ENCODE results near the gene GAS2L2. TPM values are rescaled to one million over a fixed set of nuclear protein-coding genes. Genes with fewer than 3 reads are reported as not detected.

The GAS2L2 gene
- total and polyA plus RNA-seq, 10 donors, result 0.02 to 0.03 (median 0.02) TPM; not detected in 7

DNA sequence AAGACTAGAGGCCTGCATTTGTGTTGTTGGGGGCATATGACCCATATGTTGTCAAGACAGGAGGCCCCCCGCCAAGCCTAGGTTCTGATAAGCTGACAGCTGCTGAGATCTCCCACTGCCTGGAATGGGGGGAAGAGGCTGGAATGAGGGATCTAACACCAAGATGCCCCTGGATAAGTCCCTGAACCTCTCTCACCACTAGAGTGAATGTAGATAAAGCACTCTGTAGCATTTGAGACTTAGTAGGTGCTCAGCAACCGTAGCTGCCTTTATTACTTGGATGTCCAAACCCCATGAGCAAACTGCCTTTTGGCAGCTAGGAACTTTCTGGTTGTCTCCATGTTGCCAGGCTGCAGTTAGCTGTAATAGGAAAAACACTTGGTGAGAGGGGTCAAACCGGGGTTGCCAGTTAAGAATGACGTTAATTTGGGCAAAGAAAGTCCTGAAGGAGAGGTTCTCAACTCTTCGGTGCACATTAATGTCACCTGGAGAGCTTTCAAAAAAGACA lies 26.0 kb downstream of the GAS2L2 start:
- DNase-seq, result no peak
- Histone ChIP-seq H3K4me1 (peaks cover 5 to 21% (median 10%) of the 10 kb centered on the region in 6 donors), H3K4me3 (no peak overlapping the region), H3K9me3 (no peaks in the 10 kb centered on the region), H3K27me3 (replicated peaks in 1 of 7) (peaks cover 0 to 12% (median 0%) of the 10 kb centered on the region in 7 donors), H3K27ac (peak overlapping the region in 3 of 8 donors; percentile 8 to 45 (median 10)), H3K36me3 (peaks cover 8 to 73% (median 43%) of the 10 kb centered on the region in 6 donors)
- 82 to 91% (median 87%) methylated on average over 4 to 5 of the region's 5 CpGs for WGBS, 5 donors
- intact Hi-C loops (cut with DNase I; ENCODE audit: low total_unique reads), result no loop called here
- TF ChIP-seq POLR2A (IDR thresholded peaks at IDR 0.05), result no peak
- TF ChIP-seq, protein P1, sequence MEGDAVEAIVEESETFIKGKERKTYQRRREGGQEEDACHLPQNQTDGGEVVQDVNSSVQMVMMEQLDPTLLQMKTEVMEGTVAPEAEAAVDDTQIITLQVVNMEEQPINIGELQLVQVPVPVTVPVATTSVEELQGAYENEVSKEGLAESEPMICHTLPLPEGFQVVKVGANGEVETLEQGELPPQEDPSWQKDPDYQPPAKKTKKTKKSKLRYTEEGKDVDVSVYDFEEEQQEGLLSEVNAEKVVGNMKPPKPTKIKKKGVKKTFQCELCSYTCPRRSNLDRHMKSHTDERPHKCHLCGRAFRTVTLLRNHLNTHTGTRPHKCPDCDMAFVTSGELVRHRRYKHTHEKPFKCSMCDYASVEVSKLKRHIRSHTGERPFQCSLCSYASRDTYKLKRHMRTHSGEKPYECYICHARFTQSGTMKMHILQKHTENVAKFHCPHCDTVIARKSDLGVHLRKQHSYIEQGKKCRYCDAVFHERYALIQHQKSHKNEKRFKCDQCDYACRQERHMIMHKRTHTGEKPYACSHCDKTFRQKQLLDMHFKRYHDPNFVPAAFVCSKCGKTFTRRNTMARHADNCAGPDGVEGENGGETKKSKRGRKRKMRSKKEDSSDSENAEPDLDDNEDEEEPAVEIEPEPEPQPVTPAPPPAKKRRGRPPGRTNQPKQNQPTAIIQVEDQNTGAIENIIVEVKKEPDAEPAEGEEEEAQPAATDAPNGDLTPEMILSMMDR (IDR thresholded peaks at IDR 0.05 in 8 of 11, conservative IDR thresholded peaks at IDR 0.05 in 3 of 11), result no peak
- no peak for TF ChIP-seq POLR2AphosphoS5 (IDR thresholded peaks at IDR 0.05)

DNA sequence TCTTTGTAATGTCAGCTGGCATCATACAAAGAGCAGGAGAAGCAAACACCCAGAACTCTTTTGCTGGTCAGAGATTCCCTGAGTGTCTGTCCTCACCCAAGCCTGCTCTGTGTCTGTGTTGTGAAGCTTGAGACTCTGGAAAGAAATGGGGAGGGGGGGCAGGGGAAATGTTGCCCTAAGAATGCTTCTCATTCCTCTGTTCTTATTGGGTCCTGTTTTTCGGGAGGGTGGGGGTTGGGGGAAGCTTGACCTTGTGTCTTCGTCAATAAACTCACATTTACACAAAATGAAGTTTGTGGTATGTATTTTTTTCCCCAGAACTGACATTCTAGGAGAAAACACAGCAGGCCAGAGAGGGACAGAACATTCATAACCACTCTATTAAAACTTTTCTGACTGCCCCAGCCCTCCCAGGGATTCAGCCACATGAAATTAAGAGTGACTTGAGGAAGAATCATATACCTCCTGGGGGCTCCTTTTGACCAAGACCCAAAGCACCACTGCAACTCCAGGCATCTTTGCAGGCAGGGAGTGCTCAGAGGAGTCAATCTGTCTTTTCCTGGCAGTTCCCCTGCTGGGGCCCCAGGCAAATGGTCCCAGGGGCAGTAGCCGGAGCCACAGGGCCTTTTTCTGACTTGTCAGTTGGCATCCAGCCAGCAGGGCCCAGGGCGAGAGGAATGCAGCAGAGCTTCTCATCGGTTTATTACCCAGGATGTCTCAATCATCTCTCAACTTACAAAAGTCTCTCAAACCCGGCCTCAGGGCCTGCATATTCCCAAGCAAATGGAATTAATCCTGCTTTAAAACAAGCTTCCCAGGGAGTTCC lies 26.7 kb downstream of the GAS2L2 start:
- peak overlapping the region in 4 of 8 donors; percentile 6 to 45 (median 9) for H3K27ac ChIP-seq
- no peaks in the 10 kb centered on the region for H3K9me3 ChIP-seq
- peaks cover 0 to 6% (median 0%) of the 10 kb centered on the region in 7 donors for H3K27me3 ChIP-seq (replicated peaks in 1 of 7)
- no peak for DNase-seq
- intact Hi-C loops (cut with DNase I; ENCODE audit: low total_unique reads), result no loop called here
- H3K36me3 ChIP-seq, result peaks cover 8 to 80% (median 49%) of the 10 kb centered on the region in 6 donors
- whole genome bisulfite sequencing, 5 donors, result 54 to 85% (median 70%) methylated on average over 5 to 6 of the region's 6 CpGs
- no peak overlapping the region for H3K4me3 ChIP-seq
- no peak for TF ChIP-seq POLR2A (IDR thresholded peaks at IDR 0.05)
- no peak for TF ChIP-seq POLR2AphosphoS5 (IDR thresholded peaks at IDR 0.05)
- TF ChIP-seq, protein P1 (IDR thresholded peaks at IDR 0.05 in 8 of 11, conservative IDR thresholded peaks at IDR 0.05 in 3 of 11), result no peak
- H3K4me1 ChIP-seq, result peaks cover 5 to 15% (median 8%) of the 10 kb centered on the region in 6 donors

DNA sequence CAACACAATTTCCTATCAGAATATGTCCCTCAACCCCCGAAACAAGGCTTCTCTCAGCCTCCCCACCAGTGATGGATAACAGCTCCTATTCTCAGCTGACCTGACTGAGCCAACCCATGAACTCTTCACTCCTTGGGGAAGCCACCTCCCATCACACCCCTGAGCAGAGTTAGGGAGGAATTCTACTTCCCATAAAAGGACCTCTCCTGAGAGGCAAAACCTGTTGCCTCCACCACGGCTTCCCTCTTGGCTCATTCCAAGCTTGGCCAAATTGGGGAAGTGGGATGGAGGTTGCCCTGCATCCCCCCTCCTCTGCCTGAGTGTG lies 27.3 kb downstream of the GAS2L2 start:
- DNase-seq, result no peak
- Histone ChIP-seq H3K4me1 (peaks cover 0 to 9% (median 2%) of the 10 kb centered on the region in 6 donors), H3K27ac (peak overlapping the region in 2 of 8 donors; percentile 8 to 45), H3K36me3 (peaks cover 8 to 86% (median 52%) of the 10 kb centered on the region in 6 donors), H3K9me3 (no peaks in the 10 kb centered on the region), H3K27me3 (replicated peaks in 1 of 7) (no peaks in the 10 kb centered on the region), H3K4me3 (no peak overlapping the region)
- WGBS, 5 donors, result 65 to 83% (median 78%) methylated on average over 2 of the region's 2 CpGs
- no peak for TF ChIP-seq POLR2AphosphoS5 (IDR thresholded peaks at IDR 0.05)
- TF ChIP-seq, protein P1 (IDR thresholded peaks at IDR 0.05 in 8 of 11, conservative IDR thresholded peaks at IDR 0.05 in 3 of 11), result no peak
- TF ChIP-seq POLR2A (IDR thresholded peaks at IDR 0.05), result no peak
- intact Hi-C loops (cut with DNase I; ENCODE audit: low total_unique reads), result no loop called here

DNA sequence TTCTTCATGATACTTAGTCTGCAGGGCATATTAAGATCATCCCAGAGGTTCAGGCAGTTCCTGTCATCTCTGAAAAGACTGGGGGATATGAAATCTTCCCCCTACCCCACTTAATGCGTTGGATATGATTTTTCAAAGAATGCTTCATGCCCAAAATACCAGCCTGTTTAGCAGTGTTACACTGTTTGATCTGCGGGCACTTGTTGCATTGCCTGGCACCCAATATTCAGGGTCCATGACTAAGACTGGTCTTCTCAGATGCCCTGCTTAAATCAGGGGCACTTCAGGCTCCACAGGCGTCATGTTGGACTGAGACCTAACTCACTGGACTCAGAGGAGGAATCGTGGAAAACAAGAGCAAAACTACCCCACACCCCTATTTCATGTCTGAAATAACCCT lies 28.0 kb downstream of the GAS2L2 start:
- peaks cover 8 to 91% (median 53%) of the 10 kb centered on the region in 6 donors for H3K36me3 ChIP-seq
- no peaks in the 10 kb centered on the region for H3K27me3 ChIP-seq (replicated peaks in 1 of 7)
- whole genome bisulfite sequencing, 5 donors, result 93 to 97% (median 95%) methylated on average over 4 of the region's 4 CpGs
- peaks cover 0 to 2% (median 0%) of the 10 kb centered on the region in 6 donors for H3K4me1 ChIP-seq
- no peak overlapping the region for H3K27ac ChIP-seq
- TF ChIP-seq POLR2A (IDR thresholded peaks at IDR 0.05) (no peak), POLR2AphosphoS5 (IDR thresholded peaks at IDR 0.05) (no peak)
- TF ChIP-seq, protein P1 (IDR thresholded peaks at IDR 0.05 in 8 of 11, conservative IDR thresholded peaks at IDR 0.05 in 3 of 11), result no peak
- H3K9me3 ChIP-seq, result no peaks in the 10 kb centered on the region
- no peak overlapping the region for H3K4me3 ChIP-seq
- no peak for DNase-seq
- intact Hi-C loops (cut with DNase I; ENCODE audit: low total_unique reads), result no loop called here
